ENCODE measurements around the gene IGSF21.

DNA sequence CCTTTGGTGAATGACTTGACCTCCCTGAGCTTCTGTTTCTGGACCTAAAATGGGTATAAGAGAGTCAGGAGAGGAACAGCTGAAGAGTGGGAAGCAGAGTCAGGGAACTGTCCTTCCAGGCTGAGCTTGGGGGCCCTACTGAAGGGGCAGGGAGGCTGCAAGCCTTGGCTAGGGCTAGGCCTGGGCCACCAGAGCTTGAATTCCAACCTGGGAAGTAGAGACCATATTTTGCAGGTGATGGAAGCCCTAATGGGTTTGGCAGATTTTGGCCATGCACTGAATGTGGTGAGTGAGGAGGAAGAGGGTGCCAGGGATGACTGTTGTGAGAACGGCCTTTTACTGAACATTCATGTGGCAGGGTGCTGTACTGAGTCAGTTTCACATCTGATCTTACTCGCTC lies 303.7 kb downstream of the IGSF21 start:
- TF ChIP-seq, protein P1, sequence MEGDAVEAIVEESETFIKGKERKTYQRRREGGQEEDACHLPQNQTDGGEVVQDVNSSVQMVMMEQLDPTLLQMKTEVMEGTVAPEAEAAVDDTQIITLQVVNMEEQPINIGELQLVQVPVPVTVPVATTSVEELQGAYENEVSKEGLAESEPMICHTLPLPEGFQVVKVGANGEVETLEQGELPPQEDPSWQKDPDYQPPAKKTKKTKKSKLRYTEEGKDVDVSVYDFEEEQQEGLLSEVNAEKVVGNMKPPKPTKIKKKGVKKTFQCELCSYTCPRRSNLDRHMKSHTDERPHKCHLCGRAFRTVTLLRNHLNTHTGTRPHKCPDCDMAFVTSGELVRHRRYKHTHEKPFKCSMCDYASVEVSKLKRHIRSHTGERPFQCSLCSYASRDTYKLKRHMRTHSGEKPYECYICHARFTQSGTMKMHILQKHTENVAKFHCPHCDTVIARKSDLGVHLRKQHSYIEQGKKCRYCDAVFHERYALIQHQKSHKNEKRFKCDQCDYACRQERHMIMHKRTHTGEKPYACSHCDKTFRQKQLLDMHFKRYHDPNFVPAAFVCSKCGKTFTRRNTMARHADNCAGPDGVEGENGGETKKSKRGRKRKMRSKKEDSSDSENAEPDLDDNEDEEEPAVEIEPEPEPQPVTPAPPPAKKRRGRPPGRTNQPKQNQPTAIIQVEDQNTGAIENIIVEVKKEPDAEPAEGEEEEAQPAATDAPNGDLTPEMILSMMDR (IDR thresholded peaks at IDR 0.05), result no peak
- TF ChIP-seq NR3C1 (IDR thresholded peaks at IDR 0.05) (no peak), BHLHE40 (IDR thresholded peaks at IDR 0.05; ENCODE audit: low read depth, low read length) (no peak), CEBPB (IDR thresholded peaks at IDR 0.05) (no peak)
